Measurements from ENCODE around the gene COLGALT1. TPM values are rescaled to one million over a fixed set of nuclear protein-coding genes. Genes with fewer than 3 reads are reported as not detected.
"Not testable (repeated sequence)": the region's sequence is repeated elsewhere in the genome, so short reads cannot be mapped to it uniquely, and the experiment has no call there.

The COLGALT1 gene
- total RNA-seq, 1 experiment from 2014 or later = 48.5 TPM

DNA sequence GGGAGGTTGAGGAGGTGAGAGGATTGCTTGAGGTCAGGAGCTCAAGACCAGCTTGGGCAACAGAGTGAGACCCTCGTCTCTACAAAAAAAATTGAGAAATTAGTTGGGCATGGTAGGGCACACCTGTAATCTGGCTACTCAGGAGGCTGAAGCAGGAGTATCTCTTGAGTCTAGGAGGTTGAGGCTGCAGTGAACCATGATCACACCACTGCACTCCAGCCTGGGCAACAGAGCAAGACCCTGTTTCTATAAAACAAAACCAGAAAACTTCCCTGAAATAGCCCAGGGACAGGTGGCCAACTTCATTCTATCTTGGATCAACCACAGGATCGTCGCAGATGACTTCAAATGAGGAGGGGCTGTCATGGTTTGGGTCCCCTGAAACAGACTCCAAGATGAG is 28.7 kb downstream of the COLGALT1 start:
- no peaks in the 10 kb centered on the region for H3K27me3 ChIP-seq (ENCODE audit: insufficient read depth, low read length)
- no peak overlapping the region for H2BK15ac ChIP-seq (ENCODE audit: low read depth, low read length)
- TF ChIP-seq, protein P1, sequence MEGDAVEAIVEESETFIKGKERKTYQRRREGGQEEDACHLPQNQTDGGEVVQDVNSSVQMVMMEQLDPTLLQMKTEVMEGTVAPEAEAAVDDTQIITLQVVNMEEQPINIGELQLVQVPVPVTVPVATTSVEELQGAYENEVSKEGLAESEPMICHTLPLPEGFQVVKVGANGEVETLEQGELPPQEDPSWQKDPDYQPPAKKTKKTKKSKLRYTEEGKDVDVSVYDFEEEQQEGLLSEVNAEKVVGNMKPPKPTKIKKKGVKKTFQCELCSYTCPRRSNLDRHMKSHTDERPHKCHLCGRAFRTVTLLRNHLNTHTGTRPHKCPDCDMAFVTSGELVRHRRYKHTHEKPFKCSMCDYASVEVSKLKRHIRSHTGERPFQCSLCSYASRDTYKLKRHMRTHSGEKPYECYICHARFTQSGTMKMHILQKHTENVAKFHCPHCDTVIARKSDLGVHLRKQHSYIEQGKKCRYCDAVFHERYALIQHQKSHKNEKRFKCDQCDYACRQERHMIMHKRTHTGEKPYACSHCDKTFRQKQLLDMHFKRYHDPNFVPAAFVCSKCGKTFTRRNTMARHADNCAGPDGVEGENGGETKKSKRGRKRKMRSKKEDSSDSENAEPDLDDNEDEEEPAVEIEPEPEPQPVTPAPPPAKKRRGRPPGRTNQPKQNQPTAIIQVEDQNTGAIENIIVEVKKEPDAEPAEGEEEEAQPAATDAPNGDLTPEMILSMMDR (conservative IDR thresholded peaks at IDR 0.05) = no peak
- no peak overlapping the region for H4K5ac ChIP-seq (ENCODE audit: insufficient read length, low read depth, low read length)
- no peak overlapping the region for H2BK5ac ChIP-seq (ENCODE audit: insufficient read length, low read length)
- no peaks in the 10 kb centered on the region; the same call in 1 of the 2 replicates for H3K4me1 ChIP-seq (ENCODE audit: insufficient read depth, low read length)
- no peak overlapping the region for H2BK20ac ChIP-seq (ENCODE audit: low read depth, low read length, poor library complexity, severe bottlenecking)
- Mint-ChIP-seq H3K36me3 (ENCODE audit: insufficient read depth in 1 of 3, low read depth in 3 of 3) (peaks cover 9 to 31% (median 22%) of the 10 kb centered on the region in 3 experiments; a peak in 6 of 7 replicates), H3K27ac (no peak overlapping the region), H3K9me3 (no peaks in the 10 kb centered on the region; a peak in 1 of 5 replicates), H3K4me1 (peaks cover 20 to 31% of the 10 kb centered on the region in 2 experiments), H3K27me3 (ENCODE audit: low read depth) (no peaks in the 10 kb centered on the region), H3K4me3 (no peak overlapping the region)
- H3K9ac ChIP-seq (ENCODE audit: extremely low read depth, insufficient read length, low read length) = no peak overlapping the region
- H3K79me1 ChIP-seq (ENCODE audit: insufficient read depth, low read depth, low read length, poor library complexity, severe bottlenecking) = no peaks in the 10 kb centered on the region
- no peak overlapping the region for H4K91ac ChIP-seq (ENCODE audit: insufficient read length, low read depth, low read length)
- H2BK12ac ChIP-seq (ENCODE audit: insufficient read length, low read depth, low read length) = no peak overlapping the region
- no peak overlapping the region for H3K56ac ChIP-seq (ENCODE audit: insufficient read length, low read depth, low read length)
- no peak overlapping the region for H3K23ac ChIP-seq (ENCODE audit: insufficient read length, low read depth, low read length)
- H3K9me3 ChIP-seq (ENCODE audit: control insufficient read depth, low read depth, low read length) = no peaks in the 10 kb centered on the region
- no peak overlapping the region for H2BK120ac ChIP-seq (ENCODE audit: low read depth, low read length, poor library complexity, severe bottlenecking)
- no CpG with 5 or more reads among the region's 3 CpGs for WGBS (ENCODE audit: extremely low coverage, insufficient read length, low lambda C conversion rate)
- no peak for DNase-seq
- no peaks in the 10 kb centered on the region for H3K79me2 ChIP-seq (ENCODE audit: insufficient read depth, low read length)
- no peak overlapping the region for H3K18ac ChIP-seq (ENCODE audit: insufficient read length, low read depth, low read length)
- no peaks in the 10 kb centered on the region for H3K23me2 ChIP-seq (ENCODE audit: insufficient read length, low read depth, low read length, poor library complexity, severe bottlenecking)
- H4K8ac ChIP-seq (replicated peaks; ENCODE audit: insufficient read length, low read depth, low read length) = no peak overlapping the region
- H4K20me1 ChIP-seq (ENCODE audit: control insufficient read depth, insufficient read depth, insufficient read length) = no peaks in the 10 kb centered on the region
- no peak overlapping the region for H3K4me2 ChIP-seq (ENCODE audit: insufficient read depth, insufficient read length, low read length)
- no peak overlapping the region for H3K4ac ChIP-seq (ENCODE audit: low read depth, low read length)
- H3K14ac ChIP-seq (ENCODE audit: insufficient read depth, low read length) = no peak overlapping the region
- no peak overlapping the region for H2AFZ ChIP-seq (ENCODE audit: low read length)
- no peak overlapping the region for H3K27ac ChIP-seq (ENCODE audit: insufficient read length, low read depth, low read length)
- H2AK5ac ChIP-seq (ENCODE audit: insufficient read length, low read length) = no peak overlapping the region
- H3T11ph ChIP-seq (ENCODE audit: low read length) = no peak overlapping the region

DNA sequence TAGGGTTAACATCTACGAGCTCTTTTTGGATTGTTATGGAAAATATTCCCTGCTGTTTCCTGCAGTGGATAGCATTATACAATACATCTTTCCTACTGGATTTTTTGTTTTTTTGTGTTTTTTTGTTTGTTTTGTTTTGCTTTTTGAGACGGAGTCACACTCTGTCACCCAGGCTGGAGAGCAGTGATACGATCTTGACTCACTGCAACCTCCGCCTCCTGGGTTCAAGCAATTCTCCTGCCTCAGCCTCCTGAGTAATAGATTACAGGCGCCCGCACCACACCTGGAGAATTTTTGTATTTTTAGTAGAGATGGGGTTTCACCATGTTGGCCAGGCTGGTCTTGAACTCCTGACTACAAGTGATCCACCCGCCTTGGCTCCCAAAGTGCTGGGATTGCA is 29.9 kb downstream of the COLGALT1 start:
- DNase-seq; H2BK15ac ChIP-seq (ENCODE audit: low read depth, low read length); H4K5ac ChIP-seq (ENCODE audit: insufficient read length, low read depth, low read length); H3K23me2 ChIP-seq (ENCODE audit: insufficient read length, low read depth, low read length, poor library complexity, severe bottlenecking); H2BK5ac ChIP-seq (ENCODE audit: insufficient read length, low read length); H3K4ac ChIP-seq (ENCODE audit: low read depth, low read length); H2BK120ac ChIP-seq (ENCODE audit: low read depth, low read length, poor library complexity, severe bottlenecking); H4K8ac ChIP-seq (replicated peaks; ENCODE audit: insufficient read length, low read depth, low read length); H3K27ac ChIP-seq (ENCODE audit: insufficient read length, low read depth, low read length); H3K9me3 ChIP-seq (ENCODE audit: control insufficient read depth, low read depth, low read length); H2BK12ac ChIP-seq (ENCODE audit: insufficient read length, low read depth, low read length); H3K23ac ChIP-seq (ENCODE audit: insufficient read length, low read depth, low read length); H3K79me1 ChIP-seq (ENCODE audit: insufficient read depth, low read depth, low read length, poor library complexity, severe bottlenecking); H3K9me3 Mint-ChIP-seq; H2AK5ac ChIP-seq (ENCODE audit: insufficient read length, low read length); H4K20me1 ChIP-seq (ENCODE audit: control insufficient read depth, insufficient read depth, insufficient read length); H2BK20ac ChIP-seq (ENCODE audit: low read depth, low read length, poor library complexity, severe bottlenecking); H3K27me3 Mint-ChIP-seq (ENCODE audit: low read depth); H3K4me2 ChIP-seq (ENCODE audit: insufficient read depth, insufficient read length, low read length); H3K14ac ChIP-seq (ENCODE audit: insufficient read depth, low read length); H2AFZ ChIP-seq (ENCODE audit: low read length); H3K79me2 ChIP-seq (ENCODE audit: insufficient read depth, low read length); H3K27me3 ChIP-seq (ENCODE audit: insufficient read depth, low read length); H3K4me1 ChIP-seq (ENCODE audit: insufficient read depth, low read length); H3K9ac ChIP-seq (ENCODE audit: extremely low read depth, insufficient read length, low read length); H3T11ph ChIP-seq (ENCODE audit: low read length); H3K4me3 Mint-ChIP-seq; H3K56ac ChIP-seq (ENCODE audit: insufficient read length, low read depth, low read length); H3K18ac ChIP-seq (ENCODE audit: insufficient read length, low read depth, low read length); H4K91ac ChIP-seq (ENCODE audit: insufficient read length, low read depth, low read length): not testable (repeated sequence)
- peak overlapping the region in 1 of 3 experiments; percentile 29; a peak in 2 of 7 replicates for H3K27ac Mint-ChIP-seq
- peaks cover 7 to 23% (median 18%) of the 10 kb centered on the region in 3 experiments; a peak in 6 of 7 replicates for H3K36me3 Mint-ChIP-seq (ENCODE audit: insufficient read depth in 1 of 3, low read depth in 3 of 3)
- H3K4me1 Mint-ChIP-seq = peaks cover 8 to 22% of the 10 kb centered on the region in 2 experiments
- no CpG with 5 or more reads among the region's 7 CpGs for WGBS (ENCODE audit: extremely low coverage, insufficient read length, low lambda C conversion rate)
